Liver (tissue), 9 donors: ENCODE data around the gene PREX1. TPM values are rescaled to one million over a fixed set of nuclear protein-coding genes. Genes with fewer than 3 reads are reported as not detected.

Source experiments
- DNase-seq: peaks from one replicate; pipeline ENCODE4 v3.0.0-alpha.2; 2017; ENCODE audit warnings: low spot score
- H3K27ac ChIP-seq, 2 donors: one replicate each; pipeline ENCODE4 v1.7.0; 2013; ENCODE audit warnings: inconsistent platforms in 2 of 2, low read length in 2 of 2, control low read depth in 1 of 2, low read depth in 1 of 2, mild to moderate bottlenecking in 1 of 2
- H3K27me3 ChIP-seq, 4 donors: one replicate each; pipeline versions ENCODE4 v1.6.1 to v1.7.0; 2013; ENCODE audit warnings: low read length in 3 of 4, inconsistent platforms in 1 of 4, mild to moderate bottlenecking in 1 of 4, moderate library complexity in 1 of 4; ENCODE audit not compliant: control insufficient read depth in 4 of 4, insufficient read depth in 4 of 4
- H3K36me3 ChIP-seq, 4 donors: one replicate each; pipeline versions ENCODE4 v1.6.1 to v1.7.0; 2013; ENCODE audit warnings: low read length in 3 of 4, mild to moderate bottlenecking in 3 of 4, low read depth in 1 of 4, moderate library complexity in 1 of 4; ENCODE audit not compliant: control insufficient read depth in 4 of 4, insufficient read depth in 3 of 4
- H3K4me1 ChIP-seq, 4 donors: one replicate each; pipeline versions ENCODE4 v1.6.1 to v1.7.0; 2013; ENCODE audit warnings: low read length in 3 of 4, mild to moderate bottlenecking in 3 of 4, moderate library complexity in 1 of 4; ENCODE audit not compliant: control insufficient read depth in 4 of 4, insufficient read depth in 4 of 4
- H3K4me3 ChIP-seq, 3 donors: one replicate each; pipeline versions ENCODE4 v1.6.1 to v1.7.0; 2013; ENCODE audit warnings: low read length in 3 of 3, control low read depth in 1 of 3, low read depth in 1 of 3, mild to moderate bottlenecking in 1 of 3
- H3K9ac ChIP-seq, 2 donors: one replicate each; pipeline ENCODE4 v1.7.0; 2013; ENCODE audit warnings: low read length in 2 of 2, mild to moderate bottlenecking in 2 of 2, moderate library complexity in 2 of 2, control low read depth in 1 of 2, low read depth in 1 of 2
- H3K9me3 ChIP-seq, 4 donors: one replicate each; pipeline versions ENCODE4 v1.6.1 to v1.7.0; 2013; ENCODE audit warnings: low read length in 3 of 4; ENCODE audit not compliant: control insufficient read depth in 4 of 4
- EGR1 ChIP-seq, 2 donors: IDR thresholded peaks; 2 replicates each; pipeline ENCODE4 v1.6.1; 2016 to 2018; ENCODE audit warnings: antibody characterized with exemption in 2 of 2, low read depth in 2 of 2
- FOXA1 ChIP-seq: IDR thresholded peaks from 2 replicates; pipeline ENCODE4 v1.6.1; 2016; ENCODE audit warnings: antibody characterized with exemption
- FOXA2 ChIP-seq: IDR thresholded peaks from 2 replicates; pipeline ENCODE4 v1.6.1; 2016; ENCODE audit warnings: antibody characterized with exemption
- GABPA ChIP-seq, 2 donors: IDR thresholded peaks in 1 of 2; conservative IDR thresholded peaks in 1 of 2; 2 replicates each; pipeline ENCODE4 v1.6.1; 2016; ENCODE audit warnings: antibody characterized with exemption in 2 of 2, mild to moderate bottlenecking in 1 of 2, moderate library complexity in 1 of 2
- HNF4A ChIP-seq, 2 donors: conservative IDR thresholded peaks; 2 replicates each; pipeline ENCODE4 v1.6.1; 2016; ENCODE audit warnings: antibody characterized with exemption in 2 of 2, mild to moderate bottlenecking in 2 of 2
- HNF4G ChIP-seq: IDR thresholded peaks from 2 replicates; pipeline ENCODE4 v1.6.1; 2016; ENCODE audit warnings: antibody characterized with exemption
- JUND ChIP-seq, 2 donors: IDR thresholded peaks; 2 replicates each; pipeline ENCODE4 v1.6.1; 2016; ENCODE audit warnings: antibody characterized with exemption in 2 of 2
- RAD21 ChIP-seq, 2 donors: IDR thresholded peaks; 2 replicates each; pipeline ENCODE4 v1.6.1; 2016; ENCODE audit warnings: antibody characterized with exemption in 2 of 2, mild to moderate bottlenecking in 2 of 2
- REST ChIP-seq: IDR thresholded peaks from 2 replicates; pipeline ENCODE4 v1.6.1; 2016; ENCODE audit warnings: antibody characterized with exemption, mild to moderate bottlenecking
- RXRA ChIP-seq, 2 donors: IDR thresholded peaks; 2 replicates each; pipeline ENCODE4 v1.6.1; 2017 to 2018; ENCODE audit warnings: antibody characterized with exemption in 2 of 2, mild to moderate bottlenecking in 1 of 2
- SP1 ChIP-seq: IDR thresholded peaks from 2 replicates; pipeline ENCODE4 v1.6.1; 2018; ENCODE audit warnings: antibody characterized with exemption, mild to moderate bottlenecking
- YY1 ChIP-seq: IDR thresholded peaks from 2 replicates; pipeline ENCODE4 v1.6.1; 2016; ENCODE audit warnings: antibody characterized with exemption, mild to moderate bottlenecking
- ZBTB33 ChIP-seq: IDR thresholded peaks from 2 replicates; pipeline ENCODE4 v1.6.1; 2016; ENCODE audit warnings: antibody characterized with exemption
- WGBS: extraction: QIAGEN DNeasy Blood & Tissue Kit; methylation state at CpG from one replicate; pipeline ENCODE4 v1.1.7; 2013; 5-methylcytosine and 5-hydroxymethylcytosine counted together
- polyA plus RNA-seq, 2 donors: library from polyadenylated mRNA; stranded (reverse) in 1 of 2; unstranded in 1 of 2; fragments of 200-250 nt in 1 of 2; fragments of >200 nt in 1 of 2; fragmentation: Nextera tagmentation in 1 of 2; extraction: Ambion mirVana in 1 of 2; gene quantifications; one replicate each; pipeline versions ENCODE4 v1.2.1 to v1.2.3, GENCODE V29; 2013 to 2015
- total RNA-seq, 2 donors: library from RNA; depleted of rRNA; stranded (reverse); fragments of >200 nt; gene quantifications; one replicate each; pipeline ENCODE4 v1.2.3, GENCODE V29; 2014
- TF ChIP-seq, protein P1 (sequence below): IDR thresholded peaks from 2 replicates; pipeline ENCODE4 v1.6.1; 2016; ENCODE audit warnings: antibody characterized with exemption
- TF ChIP-seq, protein P2 (sequence below): IDR thresholded peaks from 2 replicates; pipeline ENCODE4 v1.6.1; 2016; ENCODE audit warnings: antibody characterized with exemption
- TF ChIP-seq, protein P3 (sequence below): fragments of 150-350 bp; IDR thresholded peaks from 2 replicates; pipeline ENCODE4 v1.5.1; 2017; ENCODE audit warnings: improper control_type of control experiment, low read depth, low read length; ENCODE audit not compliant: missing input control
- donor health status: healthy.
- donor health status: healthy.
- donor health status: healthy.
- donor health status: healthy.
- donor health status: healthy.

Gene PREX1
- total and polyA plus RNA-seq, 4 donors = 2.2 to 18.0 (median 10.8) TPM

- no peak overlapping the region for H3K27ac ChIP-seq
- 50% methylated on average over 8 of the region's 8 CpGs for WGBS
These were observed 167.9 kb downstream of the PREX1 start for GRCh38 chr20:48659858-48660257.

DNA sequence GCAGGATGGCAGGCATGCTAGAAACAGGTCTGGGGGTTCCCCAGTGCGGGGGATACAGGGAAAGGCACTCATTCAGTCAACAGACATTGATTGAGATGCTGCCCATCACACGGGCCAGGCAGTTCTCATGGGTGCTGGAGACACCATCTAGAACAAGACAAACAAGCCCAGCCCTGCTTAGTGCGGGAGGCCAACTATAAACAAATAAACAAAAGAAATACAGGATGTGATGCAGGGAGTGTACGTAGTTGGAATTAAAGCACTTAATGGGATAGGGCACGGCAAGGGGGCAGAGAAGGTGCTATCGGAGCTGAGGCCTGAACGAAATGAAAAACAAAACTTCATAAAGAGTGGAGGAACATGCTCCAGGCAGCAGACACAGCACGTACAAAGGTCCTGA, 169.3 kb downstream of the PREX1 start:
- no peaks in the 10 kb centered on the region for H3K27me3 ChIP-seq
- TF ChIP-seq HNF4G (no peak), YY1 (no peak), JUND (IDR thresholded peaks at IDR 0.05) (no peak), REST (no peak), RXRA (IDR thresholded peaks at IDR 0.05) (no peak), EGR1 (IDR thresholded peaks at IDR 0.05; ENCODE audit: low read depth in 2 of 2) (no peak), ZBTB33 (no peak), FOXA1 (no peak), SP1 (no peak), GABPA (IDR thresholded peaks at IDR 0.05 in 1 of 2, conservative IDR thresholded peaks at IDR 0.05 in 1 of 2) (no peak), HNF4A (conservative IDR thresholded peaks at IDR 0.05) (no peak), FOXA2 (no peak)
- TF ChIP-seq, protein P1, sequence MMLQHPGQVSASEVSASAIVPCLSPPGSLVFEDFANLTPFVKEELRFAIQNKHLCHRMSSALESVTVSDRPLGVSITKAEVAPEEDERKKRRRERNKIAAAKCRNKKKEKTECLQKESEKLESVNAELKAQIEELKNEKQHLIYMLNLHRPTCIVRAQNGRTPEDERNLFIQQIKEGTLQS = no peak
- TF ChIP-seq, protein P2, sequence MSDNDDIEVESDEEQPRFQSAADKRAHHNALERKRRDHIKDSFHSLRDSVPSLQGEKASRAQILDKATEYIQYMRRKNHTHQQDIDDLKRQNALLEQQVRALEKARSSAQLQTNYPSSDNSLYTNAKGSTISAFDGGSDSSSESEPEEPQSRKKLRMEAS = no peak
- no peak overlapping the region for H3K9ac ChIP-seq
- no peak overlapping the region for H3K4me3 ChIP-seq
- H3K36me3 ChIP-seq = no peaks in the 10 kb centered on the region
- H3K4me1 ChIP-seq = peaks cover 0 to 15% (median 10%) of the 10 kb centered on the region in 4 donors
- no peaks in the 10 kb centered on the region for H3K9me3 ChIP-seq
- no peak for DNase-seq
- no peak overlapping the region for H3K27ac ChIP-seq
- 76% methylated on average over 8 of the region's 8 CpGs for WGBS

More at GRCh38 chr20:48659858-48660257, 167.9 kb downstream of the PREX1 start:
- H3K27me3 ChIP-seq = no peaks in the 10 kb centered on the region
- H3K36me3 ChIP-seq = no peaks in the 10 kb centered on the region
- H3K4me3 ChIP-seq = no peak overlapping the region
- no peaks in the 10 kb centered on the region for H3K9me3 ChIP-seq
- TF ChIP-seq HNF4G = no peak
- TF ChIP-seq, protein P1 = no peak
- no peak for TF ChIP-seq YY1
- peak; percentile 5 to 27 for TF ChIP-seq HNF4A (conservative IDR thresholded peaks at IDR 0.05)
- TF ChIP-seq FOXA2 = no peak
- TF ChIP-seq, protein P3, sequence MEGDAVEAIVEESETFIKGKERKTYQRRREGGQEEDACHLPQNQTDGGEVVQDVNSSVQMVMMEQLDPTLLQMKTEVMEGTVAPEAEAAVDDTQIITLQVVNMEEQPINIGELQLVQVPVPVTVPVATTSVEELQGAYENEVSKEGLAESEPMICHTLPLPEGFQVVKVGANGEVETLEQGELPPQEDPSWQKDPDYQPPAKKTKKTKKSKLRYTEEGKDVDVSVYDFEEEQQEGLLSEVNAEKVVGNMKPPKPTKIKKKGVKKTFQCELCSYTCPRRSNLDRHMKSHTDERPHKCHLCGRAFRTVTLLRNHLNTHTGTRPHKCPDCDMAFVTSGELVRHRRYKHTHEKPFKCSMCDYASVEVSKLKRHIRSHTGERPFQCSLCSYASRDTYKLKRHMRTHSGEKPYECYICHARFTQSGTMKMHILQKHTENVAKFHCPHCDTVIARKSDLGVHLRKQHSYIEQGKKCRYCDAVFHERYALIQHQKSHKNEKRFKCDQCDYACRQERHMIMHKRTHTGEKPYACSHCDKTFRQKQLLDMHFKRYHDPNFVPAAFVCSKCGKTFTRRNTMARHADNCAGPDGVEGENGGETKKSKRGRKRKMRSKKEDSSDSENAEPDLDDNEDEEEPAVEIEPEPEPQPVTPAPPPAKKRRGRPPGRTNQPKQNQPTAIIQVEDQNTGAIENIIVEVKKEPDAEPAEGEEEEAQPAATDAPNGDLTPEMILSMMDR = no peak
- TF ChIP-seq RXRA (IDR thresholded peaks at IDR 0.05) = peak; percentile 48 to 51
- TF ChIP-seq JUND (IDR thresholded peaks at IDR 0.05) = no peak
- TF ChIP-seq SP1 = peak; percentile 59
- no peak for TF ChIP-seq GABPA (IDR thresholded peaks at IDR 0.05 in 1 of 2, conservative IDR thresholded peaks at IDR 0.05 in 1 of 2)
- TF ChIP-seq RAD21 (IDR thresholded peaks at IDR 0.05) = peak in 1 of 2 donors; percentile 70
- DNase-seq = no peak
- no peak overlapping the region for H3K9ac ChIP-seq
- peaks cover 0 to 10% (median 8%) of the 10 kb centered on the region in 4 donors for H3K4me1 ChIP-seq
